Measurements from ENCODE around the gene C17orf58.
"Not testable (repeated sequence)": the region's sequence is repeated elsewhere in the genome, so short reads cannot be mapped to it uniquely, and the experiment has no call there.

C17orf58 gene

GRCh38 chr17:67996301-67997171 is at the start of gene C17orf58:
Gene C17orf58, minus strand, starts transcription at chr17:67996469. Its CDS starts 271 bp downstream, at chr17:67996198.
- DNase-seq (ENCODE audit: low read depth in 2 of 2) = peak in 1 of 2 donors; percentile 25

DNA sequence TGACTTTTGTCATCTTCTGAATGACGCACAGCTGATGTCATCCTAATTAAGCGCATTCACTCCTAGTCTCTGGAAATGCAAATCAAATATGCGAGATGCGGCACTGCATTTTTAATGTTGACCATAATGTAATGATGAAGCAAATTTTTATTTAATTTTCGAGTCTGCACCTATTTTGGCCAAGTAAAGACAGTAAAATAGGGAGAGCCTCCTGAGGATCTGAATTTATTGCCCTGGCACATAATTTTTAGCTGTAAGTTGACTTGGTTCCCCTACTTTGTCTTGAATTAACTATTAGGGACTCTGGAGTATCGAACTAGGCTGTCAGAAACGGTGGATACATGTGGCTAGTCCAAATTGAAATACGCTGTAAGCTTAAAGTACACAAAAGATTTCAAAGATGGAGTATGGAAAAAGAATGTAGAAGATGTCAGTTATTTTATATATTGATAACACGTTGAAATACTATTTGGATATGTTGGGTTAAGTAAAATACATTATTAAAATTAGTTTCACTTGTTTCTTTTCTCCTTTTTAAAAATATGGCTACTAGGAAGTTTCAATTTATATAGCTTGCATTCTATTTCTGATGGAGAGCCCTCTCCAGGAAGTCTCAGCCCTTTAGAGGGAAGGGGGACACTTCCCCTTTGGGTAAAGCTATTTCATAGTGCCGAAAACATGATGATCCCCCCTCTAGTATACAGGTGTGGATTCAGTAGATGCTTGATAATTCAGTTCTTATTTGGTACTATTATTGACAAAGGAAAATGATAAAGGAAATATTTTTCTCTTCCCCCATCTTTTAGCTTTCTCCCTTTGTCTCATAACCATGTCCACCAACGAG is 40.3 kb upstream of the C17orf58 start:
- DNase-seq (ENCODE audit: low read depth in 2 of 2) = no peak

DNA sequence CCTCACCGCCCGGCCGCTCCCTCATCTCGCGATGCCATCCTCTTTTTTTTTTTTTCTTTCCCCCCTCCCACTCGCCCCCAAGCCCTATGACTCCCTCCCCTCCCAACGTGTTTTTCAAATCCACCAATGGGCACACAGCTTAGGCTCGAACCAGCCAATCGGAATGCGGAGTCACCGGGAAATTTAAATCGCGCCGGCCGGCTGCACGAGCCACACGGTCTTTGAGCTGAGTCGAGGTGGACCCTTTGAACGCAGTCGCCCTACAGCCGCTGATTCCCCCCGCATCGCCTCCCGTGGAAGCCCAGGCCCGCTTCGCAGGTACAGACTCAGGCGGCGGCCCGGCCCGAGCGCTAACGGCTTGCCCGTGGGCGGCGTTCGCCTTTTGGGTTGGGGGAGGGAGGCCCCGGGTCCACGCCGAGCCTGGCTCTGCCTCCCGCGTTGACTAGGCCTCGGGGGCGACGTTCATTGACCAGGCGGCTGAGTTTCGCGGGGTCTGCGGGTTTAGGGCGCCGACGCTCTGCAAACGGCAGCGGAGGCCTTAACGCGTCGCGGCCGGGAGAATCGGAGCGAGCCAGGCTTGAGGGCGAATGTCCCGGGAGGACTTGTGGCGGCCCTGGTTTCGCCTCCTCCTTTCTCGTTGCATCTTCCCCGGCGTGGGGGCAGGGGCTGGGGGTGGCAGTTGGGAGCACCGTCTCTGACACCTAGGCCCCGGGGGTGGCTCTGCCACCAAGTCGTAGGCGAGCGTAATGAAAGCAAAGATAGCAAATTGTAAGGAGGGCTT is 39.4 kb upstream of the C17orf58 start, which contains the start of gene KPNA2:
Gene KPNA2 (plus strand): TSS at position 213 of the 781 bp plus-strand sequence. CDS start 1,398 bp downstream, outside the sequence.
- DNase-seq (ENCODE audit: low read depth in 2 of 2) = peak; percentile 85 to 88

DNA sequence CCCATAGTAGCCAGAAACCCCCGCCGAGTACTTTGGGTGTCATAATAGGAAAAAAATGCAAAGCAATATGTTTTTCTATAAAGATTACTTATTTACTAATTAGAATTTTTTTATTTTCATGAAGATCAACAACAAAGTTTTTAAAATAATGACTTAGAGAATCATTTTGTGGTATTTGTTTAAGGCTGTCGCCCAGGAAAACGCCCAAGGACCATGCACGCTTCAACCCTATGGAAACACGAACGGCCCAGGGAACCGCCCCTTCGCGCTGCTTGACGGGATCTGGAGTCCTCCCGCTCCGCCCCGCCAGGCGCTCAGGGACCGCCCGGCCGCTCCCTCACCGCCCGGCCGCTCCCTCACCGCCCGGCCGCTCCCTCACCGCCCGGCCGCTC is 38.9 kb upstream of the C17orf58 start:
- DNase-seq (ENCODE audit: low read depth in 2 of 2) = peak; percentile 83 to 88

- no peak for DNase-seq (ENCODE audit: low read depth in 2 of 2)
Measured at GRCh38 chr17:68034452-68034776, 38.1 kb upstream of the C17orf58 start.

DNA sequence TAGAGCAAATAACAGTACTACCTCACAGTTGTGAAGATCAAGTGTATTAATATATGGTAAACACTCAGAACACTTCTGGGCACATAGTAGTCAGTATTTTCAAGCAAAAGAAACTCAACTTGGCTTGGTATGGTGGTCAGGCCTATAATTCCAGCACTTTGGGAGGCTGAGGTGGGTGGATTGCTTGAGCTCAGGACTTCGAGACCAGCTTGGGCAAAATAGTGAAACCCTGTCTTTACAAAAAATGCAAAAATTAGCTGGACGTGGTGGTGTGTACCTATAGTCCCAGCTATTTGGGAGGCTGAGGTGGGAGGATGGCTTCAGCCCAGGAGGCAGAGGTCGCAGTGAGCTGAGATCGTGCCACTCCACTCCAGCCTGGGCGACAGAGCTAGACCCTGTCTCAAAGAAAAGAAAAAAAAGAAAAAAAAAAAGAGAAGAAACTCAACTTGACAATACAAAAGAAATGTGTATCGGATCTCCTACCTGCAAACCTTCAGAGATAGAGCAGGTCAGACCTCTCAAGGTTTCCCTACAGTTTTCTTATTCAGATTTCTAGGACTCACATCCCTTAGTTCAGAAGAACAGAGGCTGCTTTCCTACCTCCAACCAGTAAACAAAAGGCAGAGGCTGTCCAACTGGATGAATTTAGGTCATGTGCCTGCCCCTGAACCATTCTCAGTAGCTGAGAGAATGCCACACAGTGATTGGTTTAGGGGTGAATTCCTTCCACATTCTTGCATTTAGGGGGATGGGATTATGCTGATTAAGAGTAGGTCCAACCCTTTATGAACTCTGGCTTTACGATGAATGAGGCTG is 37.6 kb upstream of the C17orf58 start:
- no peak for DNase-seq (ENCODE audit: low read depth in 2 of 2)

- no peak for DNase-seq (ENCODE audit: low read depth in 2 of 2)
Measured at GRCh38 chr17:68029512-68030215, 33.4 kb upstream of the C17orf58 start.

DNA sequence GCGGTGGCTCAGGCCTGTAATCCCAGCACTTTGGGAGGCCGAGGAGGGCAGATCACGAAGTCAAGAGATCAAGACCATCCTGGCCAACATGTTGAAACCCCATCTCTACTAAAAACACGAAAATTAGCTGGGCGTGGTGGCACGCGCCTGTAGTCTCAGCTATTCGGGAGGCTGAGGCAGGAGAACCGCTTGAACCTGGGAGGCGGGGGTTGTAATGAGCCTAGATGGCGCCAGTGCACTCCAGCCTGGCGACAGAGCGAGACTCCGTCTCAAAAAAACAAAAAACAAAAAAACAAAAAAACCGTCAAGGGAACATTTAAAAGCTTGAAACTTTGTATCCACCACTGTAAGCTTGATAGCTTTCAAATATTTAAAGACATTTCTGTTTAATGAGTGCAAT is 26.3 kb upstream of the C17orf58 start:
- not testable (repeated sequence) for DNase-seq (ENCODE audit: low read depth in 2 of 2)

GRCh38 chr17:68021963-68022362 is 25.7 kb upstream of the C17orf58 start:
- no peak for DNase-seq (ENCODE audit: low read depth in 2 of 2)

DNA sequence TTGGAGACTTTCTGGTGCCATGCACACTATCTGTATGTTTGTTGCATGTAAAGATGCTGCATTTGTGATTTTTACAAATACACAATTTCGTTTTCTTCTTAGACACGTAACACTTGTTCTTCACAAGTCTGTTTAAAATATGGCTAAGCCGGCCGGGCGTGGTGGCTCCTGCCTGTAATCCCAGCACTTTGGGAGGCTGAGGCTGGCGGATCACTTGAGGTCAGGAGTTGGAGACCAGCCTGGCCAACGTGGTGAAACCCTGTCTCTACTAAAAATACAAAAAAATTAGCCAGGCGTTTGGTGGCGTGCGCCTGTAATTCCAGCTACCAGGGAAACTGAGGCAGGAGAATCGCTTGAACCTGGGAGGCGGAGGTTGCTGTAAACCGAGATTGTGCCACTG is 24.5 kb upstream of the C17orf58 start:
- not testable (repeated sequence) for DNase-seq (ENCODE audit: low read depth in 2 of 2)

DNA sequence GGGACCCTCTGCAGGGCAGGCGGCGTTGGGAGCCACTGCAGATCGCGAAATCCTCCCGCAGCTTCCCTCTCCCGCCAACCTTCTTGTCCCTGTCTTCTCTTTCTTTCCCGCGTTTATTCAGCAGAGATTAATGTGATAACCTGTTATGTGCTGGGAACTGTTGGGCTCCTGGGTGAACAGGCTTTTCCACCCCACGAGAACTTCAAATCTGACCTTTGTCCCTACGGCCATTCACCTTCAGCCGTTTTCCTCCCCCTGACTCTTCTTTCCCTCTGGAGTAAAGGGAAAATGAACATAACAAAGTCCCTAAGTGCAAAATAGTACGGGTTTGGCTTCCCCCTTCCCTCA is 24.1 kb upstream of the C17orf58 start:
- no peak for DNase-seq (ENCODE audit: low read depth in 2 of 2)

DNA sequence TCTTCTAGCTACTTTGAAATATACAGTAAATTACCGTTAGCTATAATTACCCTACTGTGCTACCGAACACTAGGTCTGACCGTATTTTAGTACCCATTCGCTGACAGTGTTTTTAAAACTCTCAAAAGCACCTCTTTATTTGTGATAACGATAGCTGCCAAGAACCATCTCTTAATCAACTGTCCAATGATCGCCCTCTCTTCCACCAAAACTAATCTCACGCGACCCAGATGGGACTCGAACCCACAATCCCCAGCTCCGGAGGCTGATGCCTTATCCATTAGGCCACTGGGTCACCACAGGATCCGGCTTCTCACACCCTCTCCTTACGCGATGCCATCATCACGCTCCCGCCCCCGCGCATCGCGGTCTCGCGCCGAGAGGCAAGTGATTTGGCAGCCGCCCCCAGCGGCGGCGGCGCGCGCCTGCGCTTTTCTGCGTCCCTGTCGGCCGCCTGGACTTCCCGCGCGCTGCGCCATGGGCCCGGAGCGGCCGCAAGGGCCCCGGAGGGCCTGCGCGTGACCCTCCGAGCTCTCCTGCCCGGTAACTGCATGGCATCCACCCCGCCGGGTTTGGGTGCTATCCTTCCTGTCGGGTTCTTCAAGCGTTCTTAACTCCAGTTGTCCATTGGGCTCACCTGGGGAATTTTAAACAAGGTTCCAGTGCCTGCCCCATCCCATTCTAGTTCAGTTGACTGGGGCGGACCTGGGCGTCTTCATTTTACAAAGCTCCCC is 23.6 kb upstream of the C17orf58 start:
- DNase-seq (ENCODE audit: low read depth in 2 of 2) = peak; percentile 96 to 97

- no peak for DNase-seq (ENCODE audit: low read depth in 2 of 2)
Measured at GRCh38 chr17:68019336-68019674, 23.0 kb upstream of the C17orf58 start.

DNA sequence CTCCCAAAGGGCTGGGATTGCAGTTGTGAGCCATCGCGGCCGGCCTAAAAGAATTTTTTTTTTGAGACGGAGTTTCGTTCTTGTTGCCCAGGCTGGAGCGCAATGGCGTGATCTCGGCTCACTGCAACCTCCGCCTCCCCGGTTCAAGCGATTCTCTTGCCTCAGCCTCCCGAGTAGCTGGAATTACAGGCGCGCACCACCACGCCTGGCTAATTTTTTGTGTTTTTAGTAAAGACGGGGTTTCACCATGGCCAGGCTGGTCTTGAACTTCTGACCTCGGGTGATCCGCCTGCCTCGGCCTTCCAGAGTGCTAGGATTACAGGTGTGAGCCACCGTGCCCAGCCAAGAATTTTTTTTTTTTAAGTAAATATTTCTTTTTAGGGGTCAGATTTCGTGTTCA is 22.2 kb upstream of the C17orf58 start:
- DNase-seq (ENCODE audit: low read depth in 2 of 2) = not testable (repeated sequence)

GRCh38 chr17:68016838-68017237 is 20.6 kb upstream of the C17orf58 start:
- DNase-seq (ENCODE audit: low read depth in 2 of 2) = no peak

GRCh38 chr17:68015081-68015723 is 18.9 kb upstream of the C17orf58 start:
- no peak for DNase-seq (ENCODE audit: low read depth in 2 of 2)

GRCh38 chr17:68013385-68013784 is 17.1 kb upstream of the C17orf58 start:
- DNase-seq (ENCODE audit: low read depth in 2 of 2) = no peak

- DNase-seq (ENCODE audit: low read depth in 2 of 2) = peak; percentile 16 to 57
Measured at GRCh38 chr17:68011199-68011665, 15.0 kb upstream of the C17orf58 start.

DNA sequence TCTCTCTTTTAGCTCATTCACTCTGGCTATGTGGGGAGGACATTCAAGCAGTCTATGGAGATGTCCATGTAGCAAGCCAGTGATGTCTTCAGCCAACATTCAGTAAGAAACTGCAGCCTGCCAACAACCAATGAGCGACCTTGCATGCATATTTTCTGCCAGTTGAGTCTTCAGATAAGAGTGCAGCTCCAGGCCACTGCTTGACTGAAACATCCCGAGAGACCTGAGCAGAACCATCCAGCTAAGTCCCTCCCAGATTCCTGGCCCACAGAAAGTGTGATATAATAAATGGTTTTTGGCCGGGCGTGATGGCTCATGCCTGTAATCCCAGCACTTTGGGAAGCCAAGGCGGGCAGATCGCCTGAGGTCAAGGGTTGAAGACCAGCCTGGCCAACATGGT is 10.5 kb upstream of the C17orf58 start:
- no peak for DNase-seq (ENCODE audit: low read depth in 2 of 2)
